Fibroblast of upper back skin (primary cell): ENCODE results near the gene UGT2B28.
"Not testable (repeated sequence)": the region's sequence is repeated elsewhere in the genome, so short reads cannot be mapped to it uniquely, and the experiment has no call there.

Source experiments
- DNase-seq: peaks from one replicate; pipeline ENCODE4 v3.0.0-alpha.2; 2013

The UGT2B28 gene

DNA sequence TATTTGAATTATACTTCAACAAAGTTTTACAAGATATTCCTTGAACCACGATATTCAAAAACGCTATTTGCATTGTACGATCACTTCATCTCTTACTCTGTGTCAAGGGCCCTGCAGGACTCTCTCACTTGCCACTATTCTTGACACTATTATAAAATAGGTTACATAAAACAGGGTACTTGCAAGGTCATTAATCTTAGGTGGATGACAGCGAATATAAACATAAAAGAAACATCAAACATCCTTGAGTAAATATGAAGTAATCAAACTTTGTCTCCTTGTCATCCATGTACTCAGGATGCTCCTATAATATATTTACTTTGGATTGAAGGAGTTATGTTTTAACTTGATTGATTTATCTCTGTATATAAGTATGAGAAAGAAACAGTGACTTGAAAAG is at the start of gene UGT2B28:
TSS of gene UGT2B28 (plus strand) at position 395 of the 400 bp plus-strand sequence. CDS start 26 bp downstream, outside the sequence.
- DNase-seq, result not testable (repeated sequence)

DNA sequence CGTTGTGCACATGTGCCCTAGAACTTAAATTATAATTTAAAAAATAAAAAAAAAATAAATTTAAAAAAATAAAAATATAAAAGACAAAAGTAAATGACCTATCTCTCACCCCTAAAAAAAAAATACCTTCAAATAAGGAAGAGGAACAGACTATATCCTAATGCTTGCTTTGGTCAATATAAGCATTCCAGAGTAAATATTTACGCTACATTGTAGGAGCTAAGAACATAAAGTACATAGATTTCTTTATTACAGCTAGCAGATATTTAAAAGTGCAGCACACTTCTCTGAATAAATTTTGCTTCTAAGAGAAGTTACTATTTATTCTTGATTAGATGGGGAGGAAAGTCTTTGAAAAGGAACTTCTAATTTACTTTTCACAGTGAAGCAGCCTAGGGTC is 41.2 kb upstream of the UGT2B28 start:
- DNase-seq, result no peak

DNA sequence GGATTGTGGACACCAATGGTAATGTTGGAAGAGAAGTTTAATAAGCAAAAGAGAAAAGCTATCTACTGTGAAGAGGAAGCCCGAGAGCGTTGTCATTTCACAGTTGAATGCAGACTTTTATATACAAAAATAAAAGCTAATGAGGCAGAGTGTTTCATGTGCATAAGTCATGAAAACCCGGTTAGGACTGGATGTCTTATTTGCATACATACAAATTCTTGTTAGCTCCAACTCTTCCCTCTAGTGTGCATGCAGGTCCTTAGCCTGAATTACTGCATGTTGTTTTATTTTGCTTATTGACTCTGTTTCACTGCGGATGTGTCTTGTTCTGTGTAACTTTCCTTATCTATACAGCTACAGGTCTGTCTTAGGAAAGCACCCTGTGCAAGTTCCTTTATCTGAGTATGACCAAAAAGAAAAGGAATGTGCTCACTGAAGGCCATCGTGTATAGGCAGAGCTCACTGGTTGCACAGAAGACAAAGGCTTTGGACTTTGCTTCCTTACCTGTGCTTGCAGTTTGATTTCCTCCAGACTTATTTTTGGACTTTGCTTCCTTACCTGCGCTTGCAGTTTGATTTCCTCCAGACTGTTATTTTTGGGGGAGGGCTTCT is 40.6 kb upstream of the UGT2B28 start:
- no peak for DNase-seq

DNA sequence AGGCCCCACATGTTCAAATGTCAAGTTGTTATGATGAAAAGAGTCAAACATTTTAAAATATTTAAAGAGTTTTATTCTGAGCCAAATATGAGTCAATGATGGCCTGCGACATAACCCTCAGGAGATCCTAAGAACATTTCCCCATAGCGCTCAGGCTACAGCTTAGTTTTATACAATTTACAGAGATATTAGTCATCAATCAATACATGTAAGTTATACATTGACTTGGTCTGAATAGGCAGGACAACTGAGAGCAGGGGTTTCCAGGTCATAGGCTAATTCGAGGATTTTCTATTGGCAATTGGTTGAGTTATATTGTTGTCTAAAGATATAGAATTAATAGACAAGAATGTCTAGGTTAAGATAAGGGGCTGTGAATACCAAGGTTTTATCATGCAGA is 39.5 kb upstream of the UGT2B28 start:
- not testable (repeated sequence) for DNase-seq

DNA sequence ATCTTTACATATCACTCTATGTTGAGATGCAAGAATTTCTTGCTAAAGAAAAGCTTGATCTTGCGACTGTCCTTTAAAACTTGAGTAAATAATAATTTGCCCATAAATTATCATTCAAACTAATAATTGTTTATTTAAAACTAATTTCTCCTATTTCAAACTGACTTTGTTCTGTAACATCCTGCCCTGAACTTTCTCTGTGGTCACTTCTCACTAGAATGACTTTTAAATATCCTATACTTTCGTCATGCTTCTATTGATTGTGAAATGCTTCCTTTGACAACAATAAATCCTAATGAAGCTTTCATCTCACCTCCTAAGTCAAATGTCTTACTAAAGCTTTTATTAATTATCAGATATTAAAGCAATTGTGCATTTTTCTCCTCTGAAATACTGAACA is 38.5 kb upstream of the UGT2B28 start:
- DNase-seq, result not testable (repeated sequence)

DNA sequence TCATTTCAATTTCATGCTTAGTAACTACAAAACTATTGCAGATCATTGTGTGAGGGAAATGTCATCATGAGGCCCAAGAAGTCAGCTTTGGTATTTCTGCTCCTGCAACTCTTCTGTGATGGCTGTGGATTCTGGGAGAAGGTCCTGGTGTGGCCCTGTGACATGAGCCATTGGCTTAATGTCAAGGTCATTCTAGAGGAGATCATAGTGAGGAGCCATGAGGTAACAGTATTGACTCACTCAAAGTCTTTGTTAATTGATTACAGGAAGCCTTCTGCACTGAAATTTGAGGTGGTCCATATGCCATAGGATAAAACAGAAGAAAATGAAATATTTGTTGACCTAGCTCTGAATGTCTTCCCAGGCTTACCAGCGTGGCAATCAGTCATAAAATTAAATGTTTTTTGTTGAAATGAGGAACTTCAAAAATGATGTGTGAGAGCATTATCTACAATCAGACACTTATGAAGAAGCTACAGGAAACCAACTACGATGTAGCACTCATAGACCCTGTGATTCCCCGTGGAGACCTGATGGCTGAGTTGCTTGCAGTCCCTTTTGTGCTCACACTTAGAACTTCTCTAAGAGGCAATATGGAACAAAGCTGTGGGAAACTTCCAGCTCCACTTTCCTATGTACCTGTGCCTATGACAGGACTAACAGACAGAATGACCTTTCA is 37.6 kb upstream of the UGT2B28 start:
- DNase-seq, result not testable (repeated sequence)

DNA sequence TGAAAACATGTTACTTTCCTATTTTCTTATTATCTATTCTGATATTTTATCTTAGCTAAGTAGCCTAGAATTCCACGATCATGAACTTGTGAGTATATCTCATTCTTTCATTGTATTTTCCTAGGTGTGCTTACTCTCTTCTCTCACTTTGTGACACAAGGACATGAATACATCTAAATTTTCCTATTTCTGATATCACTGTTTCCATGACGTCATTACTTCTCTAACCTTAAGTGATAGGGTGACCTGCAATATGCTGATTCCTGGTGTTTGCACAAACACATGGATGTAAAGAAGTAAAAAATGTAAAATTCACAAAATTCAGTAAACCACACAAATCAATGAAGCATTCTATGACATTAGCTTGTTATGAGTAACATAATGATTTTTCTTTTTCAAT is 29.4 kb upstream of the UGT2B28 start:
- not testable (repeated sequence) for DNase-seq

- DNase-seq, result not testable (repeated sequence)
Observed at GRCh38 chr4:69253147-69253772, 27.0 kb upstream of the UGT2B28 start.

DNA sequence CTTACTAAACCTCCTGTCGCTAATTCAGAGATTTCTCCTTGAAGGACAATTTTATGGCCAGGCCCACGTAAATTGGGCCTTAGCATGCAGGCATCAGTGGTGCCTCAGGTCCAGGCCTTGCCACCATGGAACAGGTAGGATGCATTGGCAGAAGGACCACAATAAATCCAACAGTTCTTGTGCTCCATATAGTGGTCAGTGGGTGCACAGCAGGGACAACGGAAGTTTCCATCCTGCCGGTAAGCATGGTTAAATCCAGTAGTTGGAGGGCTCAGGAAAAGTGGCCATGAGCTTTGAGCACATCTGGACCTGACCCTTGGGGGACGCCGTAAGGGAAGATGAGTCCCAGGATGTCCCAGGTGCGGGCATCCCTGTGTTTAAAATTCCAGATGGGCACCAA is 11.7 kb upstream of the UGT2B28 start:
- DNase-seq, result not testable (repeated sequence)

GRCh38 chr4:69296356-69296755 is 16.1 kb downstream of the UGT2B28 start:
- not testable (repeated sequence) for DNase-seq

GRCh38 chr4:69308426-69309033 is 28.3 kb downstream of the UGT2B28 start:
- DNase-seq, result not testable (repeated sequence)

DNA sequence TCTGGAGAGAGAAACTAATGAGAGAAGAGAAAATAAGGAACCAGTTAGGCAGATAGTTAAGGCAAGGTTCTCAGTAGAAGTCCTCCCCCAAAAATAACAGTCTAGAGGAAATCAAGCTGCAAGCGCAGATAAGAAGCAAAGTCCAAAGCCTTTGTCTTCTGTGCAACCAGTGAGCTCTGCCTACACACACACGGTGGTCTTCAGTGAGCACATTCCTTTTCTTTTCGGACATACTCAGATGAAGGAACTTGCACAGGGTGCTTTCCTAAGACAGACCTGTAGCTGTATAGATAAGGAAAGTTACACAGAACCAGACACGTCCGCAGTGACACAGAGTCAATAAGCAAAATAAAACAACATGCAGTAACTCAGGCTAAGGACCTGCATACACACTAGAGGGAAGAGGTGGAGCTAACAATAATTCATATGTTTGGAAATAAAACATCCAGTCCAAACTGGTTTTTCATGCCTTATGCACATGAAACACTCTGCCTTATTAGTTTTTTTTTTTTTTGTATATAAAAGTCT is 29.3 kb downstream of the UGT2B28 start:
- DNase-seq, result not testable (repeated sequence)

GRCh38 chr4:69310262-69310661 is 30.0 kb downstream of the UGT2B28 start:
- not testable (repeated sequence) for DNase-seq

DNA sequence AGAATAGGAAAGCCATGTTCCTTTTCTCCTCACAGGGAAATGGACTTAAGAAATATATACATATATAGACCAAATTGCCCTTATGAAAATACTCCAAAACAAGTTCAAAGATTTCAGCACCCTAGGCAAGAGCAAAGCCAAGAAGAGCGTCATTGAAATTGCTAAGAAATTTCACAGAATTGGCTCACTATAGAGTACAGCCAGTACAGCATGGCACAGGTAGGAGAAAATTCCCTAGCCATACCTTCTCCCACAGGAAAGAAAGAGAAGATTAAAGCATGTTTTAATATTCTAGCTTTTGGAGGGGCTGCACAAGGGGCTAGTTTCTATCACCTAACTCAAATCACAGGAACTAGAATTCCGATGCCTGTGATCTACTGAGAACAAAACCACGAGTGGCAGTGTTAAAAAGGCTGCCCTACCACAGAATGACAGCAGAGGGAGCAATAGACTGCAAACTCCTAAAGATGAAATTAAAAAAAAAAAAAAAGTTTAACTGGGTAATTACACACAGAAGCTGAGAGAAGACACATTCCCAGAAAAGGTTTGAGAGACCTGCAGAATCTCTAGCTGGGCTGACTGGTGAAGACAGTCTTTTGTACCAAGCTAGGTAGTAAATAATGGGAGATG is 37.5 kb downstream of the UGT2B28 start:
- DNase-seq, result peak; percentile 27

- no peak for DNase-seq
Observed at GRCh38 chr4:69321153-69321729, 41.0 kb downstream of the UGT2B28 start.

DNA sequence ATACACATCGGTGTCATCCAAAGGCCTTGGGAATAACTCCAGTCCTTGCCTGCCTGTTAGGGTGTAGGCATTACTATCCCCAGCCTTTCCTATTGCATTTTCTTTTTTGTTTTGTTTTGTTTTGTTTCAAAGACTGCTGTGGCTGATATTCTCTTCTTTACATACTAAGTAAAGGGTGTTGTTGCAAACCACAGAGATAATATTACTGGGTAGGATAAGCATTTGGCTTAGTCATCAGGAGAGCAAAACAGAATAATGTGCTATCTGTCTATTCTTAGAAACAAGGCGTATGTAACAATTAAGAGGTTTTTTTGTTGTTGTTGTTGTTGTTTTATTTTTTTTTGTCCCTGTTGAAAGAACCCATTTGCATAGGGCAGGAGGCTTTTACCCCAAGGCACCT is 41.8 kb downstream of the UGT2B28 start:
- peak; percentile 37 for DNase-seq

GRCh38 chr4:69323284-69323683 is 43.0 kb downstream of the UGT2B28 start:
- no peak for DNase-seq

DNA sequence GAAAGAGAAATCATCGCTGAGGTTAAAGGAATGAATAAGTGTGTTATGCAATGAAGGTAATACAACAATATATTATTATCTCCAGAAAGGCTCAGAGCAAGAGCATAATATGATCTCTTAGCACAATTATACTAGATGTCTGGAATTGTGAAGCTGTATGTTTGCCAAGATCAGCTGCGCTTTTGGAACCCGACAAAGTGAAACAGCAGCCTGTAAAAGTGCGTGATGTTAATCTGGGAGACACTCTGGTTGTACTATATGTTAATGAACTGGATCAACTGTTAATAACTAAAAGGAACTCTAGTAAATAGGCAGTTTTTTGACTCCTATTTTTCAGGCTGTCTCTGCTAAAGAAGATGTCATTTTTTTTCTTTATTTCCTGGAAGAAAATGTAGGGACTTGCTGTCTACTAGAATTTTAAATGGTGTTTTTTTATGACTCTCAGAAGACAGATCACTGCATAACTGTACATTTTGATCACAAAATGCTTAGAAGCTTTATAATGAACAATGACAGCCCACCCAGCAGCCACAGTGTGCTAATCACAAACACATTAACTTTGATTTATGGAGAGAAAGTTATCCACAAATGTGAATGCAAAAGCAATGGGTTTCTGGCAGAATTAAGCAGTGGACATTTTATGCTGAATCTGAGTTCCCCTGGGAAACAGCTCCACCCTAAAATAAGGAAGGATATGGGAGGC is 50.2 kb downstream of the UGT2B28 start:
- DNase-seq, result peak; percentile 11

- DNase-seq, result not testable (repeated sequence)
Observed at GRCh38 chr4:69331304-69331703, 51.0 kb downstream of the UGT2B28 start.

- not testable (repeated sequence) for DNase-seq
Observed at GRCh38 chr4:69335485-69335884, 55.2 kb downstream of the UGT2B28 start.

DNA sequence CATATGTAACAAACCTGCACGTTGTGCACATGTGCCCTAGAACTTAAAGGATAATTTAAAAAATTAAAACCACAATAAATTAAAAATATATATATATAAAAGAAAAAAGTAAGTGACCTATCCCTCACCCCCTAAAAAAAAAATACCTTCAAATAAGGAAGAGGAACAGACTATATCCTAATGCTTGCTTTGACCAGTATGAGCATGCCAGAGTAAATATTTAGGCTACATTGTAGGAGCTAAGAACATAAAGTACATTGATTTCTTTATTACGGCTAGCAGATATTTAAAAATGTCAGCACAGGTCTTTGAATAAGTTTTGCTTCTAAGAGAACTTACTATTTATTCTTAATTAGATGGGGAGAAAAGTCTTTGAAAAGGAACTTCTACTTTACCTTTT is 62.8 kb downstream of the UGT2B28 start:
- DNase-seq, result not testable (repeated sequence)
